ENCODE measurements around the gene GNA12. TPM values are rescaled to one million over a fixed set of nuclear protein-coding genes. Genes with fewer than 3 reads are reported as not detected.

The GNA12 gene, protein sequence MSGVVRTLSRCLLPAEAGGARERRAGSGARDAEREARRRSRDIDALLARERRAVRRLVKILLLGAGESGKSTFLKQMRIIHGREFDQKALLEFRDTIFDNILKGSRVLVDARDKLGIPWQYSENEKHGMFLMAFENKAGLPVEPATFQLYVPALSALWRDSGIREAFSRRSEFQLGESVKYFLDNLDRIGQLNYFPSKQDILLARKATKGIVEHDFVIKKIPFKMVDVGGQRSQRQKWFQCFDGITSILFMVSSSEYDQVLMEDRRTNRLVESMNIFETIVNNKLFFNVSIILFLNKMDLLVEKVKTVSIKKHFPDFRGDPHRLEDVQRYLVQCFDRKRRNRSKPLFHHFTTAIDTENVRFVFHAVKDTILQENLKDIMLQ
- total RNA-seq (2011; cell fraction: chromatin; rRNA removed; ENCODE audit: low replicate concordance): 34.3 and 48.1 TPM in 2 replicates
- total RNA-seq (2011; cell fraction: nucleolus; rRNA removed): 27.5 and 29.5 TPM in 2 replicates
- total RNA-seq (2011; cell fraction: nucleoplasm; rRNA removed): 23.2 and 24.7 TPM in 2 replicates
- total RNA-seq (2014; rRNA removed): 3.6 and 6.3 TPM in 2 replicates
- 6.6 and 8.4 TPM in 2 replicates for total RNA-seq (2014; rRNA removed; fragmentation: Illumina TruSeq; extraction: Trizol)
- total RNA-seq (2015; rRNA removed; fragmentation: Illumina TruSeq; extraction: Trizol): 9.2 and 9.6 TPM in 2 replicates
- 24.5 and 25.0 TPM in 2 replicates for total RNA-seq (2021)
- polyA plus RNA-seq (2011; rRNA removed): 32.7 and 34.2 TPM in 2 replicates
- 30.5 and 36.3 TPM in 2 replicates for polyA plus RNA-seq (2011; cell fraction: cytosol; rRNA removed)
- 18.5 and 19.3 TPM in 2 replicates for polyA plus RNA-seq (2011; cell fraction: nucleus; rRNA removed)
- polyA plus RNA-seq (2012): 18.1 and 31.2 TPM in 2 replicates
- polyA plus RNA-seq (2014; fragmentation: Illumina TruSeq; extraction: Trizol): 19.4 and 20.7 TPM in 2 replicates
- polyA plus RNA-seq (2014; fragmentation: Nextera tagmentation; extraction: Ambion mirVana): 1 to 10 TPM in 1 of 2 experiments, under 1 TPM in 1; 0.65 to 2.2 TPM
- polyA plus RNA-seq (2014; rRNA removed): 16.4 and 18.3 TPM in 2 replicates
- 30.0 and 50.8 TPM in 2 replicates for polyA minus RNA-seq (2011; rRNA and poly(A)+ RNA removed)
- polyA minus RNA-seq (2011; cell fraction: cytosol; rRNA and poly(A)+ RNA removed): 22.2 and 27.2 TPM in 2 replicates
- 6.3 and 10.7 TPM in 2 replicates for polyA minus RNA-seq (2011; cell fraction: nucleus; rRNA and poly(A)+ RNA removed)
- Bru-seq, nascent RNA: percentile 70 among the genes with signal in this experiment
- percentile 71 among the genes with signal in this experiment for BruChase-seq, experiment 1, labeled RNA remaining after a 2-hour chase
- BruChase-seq, experiment 2, labeled RNA remaining after a 6-hour chase: percentile 68 among the genes with signal in this experiment
- long read RNA-seq, experiment 1, full-length matches to known transcripts: 42 of 113 reads
- long read RNA-seq, experiment 1, partial matches to known transcripts: 7 of 113 reads
- long read RNA-seq, experiment 1, other reads (novel, unspliced or antisense): 64 of 113 reads
- long read RNA-seq, experiment 2, full-length matches to known transcripts: 20 of 33 reads
- long read RNA-seq, experiment 2, partial matches to known transcripts: 0 of 33 reads
- long read RNA-seq, experiment 2, other reads (novel, unspliced or antisense): 13 of 33 reads
- long read RNA-seq, experiment 3, partial matches to known transcripts: 0 of 3 reads
- long read RNA-seq, experiment 3, other reads (novel, unspliced or antisense): 3 of 3 reads

DNA sequence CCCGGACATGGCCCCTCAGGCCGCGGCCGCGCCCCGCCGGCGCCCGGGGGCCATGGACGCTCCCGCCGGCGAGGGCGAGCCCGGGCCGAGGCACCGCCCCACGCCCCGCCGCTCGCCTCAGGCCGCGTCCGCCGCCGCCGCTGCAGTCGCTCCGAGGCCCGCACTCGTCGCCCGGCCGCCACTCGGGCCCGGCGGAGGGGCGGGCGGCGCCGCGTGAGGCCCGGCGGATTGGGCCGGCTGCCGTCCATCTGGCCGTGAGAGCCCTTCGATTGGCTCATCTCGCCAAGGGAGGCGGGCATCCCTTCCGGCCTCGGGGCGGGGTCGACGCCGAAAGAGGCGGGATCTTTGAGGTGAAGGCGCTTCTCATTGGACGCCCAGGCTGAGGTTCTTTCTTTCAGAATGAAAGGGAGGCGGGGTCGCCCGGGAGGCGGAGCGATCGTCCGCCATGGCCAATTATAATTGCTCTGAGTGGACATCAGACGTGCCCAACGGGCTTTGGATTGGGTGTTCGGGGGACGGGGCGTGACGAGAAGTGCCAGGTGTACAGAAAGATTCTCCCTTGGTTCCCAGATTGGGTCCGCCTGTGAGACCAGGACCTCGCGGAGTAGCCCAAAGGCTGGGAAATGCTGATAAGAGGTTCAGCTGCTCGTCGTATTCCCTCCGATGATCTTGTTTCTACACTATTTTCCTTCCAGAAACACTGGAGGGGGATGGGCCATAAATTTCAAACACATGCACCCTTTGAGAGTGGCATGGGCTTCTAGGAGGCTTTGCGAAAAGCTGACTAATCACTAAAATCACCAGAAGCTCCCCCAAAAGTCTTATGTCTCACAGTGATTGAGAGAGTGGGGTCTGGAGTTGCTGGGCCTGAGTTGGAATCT is at the start of gene GNA12:
GNA12 (minus strand) TSS at position 156 of the 881 bp plus-strand sequence; CDS start at position 9, 147 bp downstream.
- Histone ChIP-seq H4K20me1 (replicated peaks; ENCODE audit: control insufficient read depth, insufficient read depth, low read length) (no peaks in the 10 kb centered on the region), H3K4me2 (ENCODE audit: insufficient read depth, low read length) (peak within 1 kb of the TSS; percentile 84), H3K79me2 (ENCODE audit: control insufficient read depth, insufficient read depth, low read length) (peaks cover 11% of the 10 kb centered on the region), H3K9ac (ENCODE audit: insufficient read depth in 1 of 2, low read depth in 2 of 2, low read length in 2 of 2) (peak within 1 kb of the TSS; percentile 51 to 96), H3K4me3 (peak within 1 kb of the TSS; percentile 50), H3K9me3 (replicated peaks; ENCODE audit: control insufficient read depth, insufficient read depth, low read depth, low read length) (no peaks in the 10 kb centered on the region), H3K9me1 (ENCODE audit: control insufficient read depth, insufficient read depth, low read length) (no peaks in the 10 kb centered on the region), H3K27ac (ENCODE audit: extremely low read depth, low read depth, low read length) (peak within 1 kb of the TSS; percentile 14; the same call in 2 of the 3 replicates), H3K27me3 (ENCODE audit: control insufficient read depth in 2 of 2, insufficient read depth in 2 of 2, low read length in 2 of 2) (no peaks in the 10 kb centered on the region), H2AFZ (ENCODE audit: low read depth, low read length) (peak within 1 kb of the TSS; percentile 89), H3K36me3 (ENCODE audit: control insufficient read depth, insufficient read depth, low read length) (0 out of 3 replicates have a peak, but pooled peaks cover 7% of the 10 kb centered on the region), H3K4me1 (replicated peaks in 1 of 2; ENCODE audit: control insufficient read depth in 2 of 2, insufficient read depth in 2 of 2, low read length in 2 of 2) (peaks cover 9 to 13% of the 10 kb centered on the region in 2 experiments; a peak in 4 of 5 replicates)
- no TSS peak for BruUV-seq (replicated peaks)
- peak; percentile 98 to 99 (median 98) for DNase-seq (ENCODE audit: extremely low read depth in 1 of 4, low spot score in 3 of 4)
- CTCF ChIA-PET (ENCODE audit: low intra/inter-chr PET ratio): no interaction called here
- intact Hi-C loops (cut with micrococcal nuclease): loop anchor here (10.0 kb wide), 1 partner anchor 90 kb away; no protein-coding TSS in a partner anchor
- in situ Hi-C loops (cut with MboI): no loop called here
- ATAC-seq: peak; percentile 99
- POLR2A ChIA-PET: no interaction called here
- FAIRE-seq: peak; percentile 97
- WGBS (ENCODE audit: insufficient coverage, low coverage, missing lambda C conversion rate): 1% methylated on average over 41 of the region's 79 CpGs
- TF ChIP-seq FIP1L1 (IDR thresholded peaks at IDR 0.05; ENCODE audit: low read depth, low read length, poor library complexity, severe bottlenecking): no peak
- TF ChIP-seq, protein P1, sequence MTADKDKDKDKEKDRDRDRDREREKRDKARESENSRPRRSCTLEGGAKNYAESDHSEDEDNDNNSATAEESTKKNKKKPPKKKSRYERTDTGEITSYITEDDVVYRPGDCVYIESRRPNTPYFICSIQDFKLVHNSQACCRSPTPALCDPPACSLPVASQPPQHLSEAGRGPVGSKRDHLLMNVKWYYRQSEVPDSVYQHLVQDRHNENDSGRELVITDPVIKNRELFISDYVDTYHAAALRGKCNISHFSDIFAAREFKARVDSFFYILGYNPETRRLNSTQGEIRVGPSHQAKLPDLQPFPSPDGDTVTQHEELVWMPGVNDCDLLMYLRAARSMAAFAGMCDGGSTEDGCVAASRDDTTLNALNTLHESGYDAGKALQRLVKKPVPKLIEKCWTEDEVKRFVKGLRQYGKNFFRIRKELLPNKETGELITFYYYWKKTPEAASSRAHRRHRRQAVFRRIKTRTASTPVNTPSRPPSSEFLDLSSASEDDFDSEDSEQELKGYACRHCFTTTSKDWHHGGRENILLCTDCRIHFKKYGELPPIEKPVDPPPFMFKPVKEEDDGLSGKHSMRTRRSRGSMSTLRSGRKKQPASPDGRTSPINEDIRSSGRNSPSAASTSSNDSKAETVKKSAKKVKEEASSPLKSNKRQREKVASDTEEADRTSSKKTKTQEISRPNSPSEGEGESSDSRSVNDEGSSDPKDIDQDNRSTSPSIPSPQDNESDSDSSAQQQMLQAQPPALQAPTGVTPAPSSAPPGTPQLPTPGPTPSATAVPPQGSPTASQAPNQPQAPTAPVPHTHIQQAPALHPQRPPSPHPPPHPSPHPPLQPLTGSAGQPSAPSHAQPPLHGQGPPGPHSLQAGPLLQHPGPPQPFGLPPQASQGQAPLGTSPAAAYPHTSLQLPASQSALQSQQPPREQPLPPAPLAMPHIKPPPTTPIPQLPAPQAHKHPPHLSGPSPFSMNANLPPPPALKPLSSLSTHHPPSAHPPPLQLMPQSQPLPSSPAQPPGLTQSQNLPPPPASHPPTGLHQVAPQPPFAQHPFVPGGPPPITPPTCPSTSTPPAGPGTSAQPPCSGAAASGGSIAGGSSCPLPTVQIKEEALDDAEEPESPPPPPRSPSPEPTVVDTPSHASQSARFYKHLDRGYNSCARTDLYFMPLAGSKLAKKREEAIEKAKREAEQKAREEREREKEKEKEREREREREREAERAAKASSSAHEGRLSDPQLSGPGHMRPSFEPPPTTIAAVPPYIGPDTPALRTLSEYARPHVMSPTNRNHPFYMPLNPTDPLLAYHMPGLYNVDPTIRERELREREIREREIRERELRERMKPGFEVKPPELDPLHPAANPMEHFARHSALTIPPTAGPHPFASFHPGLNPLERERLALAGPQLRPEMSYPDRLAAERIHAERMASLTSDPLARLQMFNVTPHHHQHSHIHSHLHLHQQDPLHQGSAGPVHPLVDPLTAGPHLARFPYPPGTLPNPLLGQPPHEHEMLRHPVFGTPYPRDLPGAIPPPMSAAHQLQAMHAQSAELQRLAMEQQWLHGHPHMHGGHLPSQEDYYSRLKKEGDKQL (CRISPR knock-in tag; IDR thresholded peaks at IDR 0.05; ENCODE audit: borderline replicate concordance): no peak
- TF ChIP-seq, protein P2, sequence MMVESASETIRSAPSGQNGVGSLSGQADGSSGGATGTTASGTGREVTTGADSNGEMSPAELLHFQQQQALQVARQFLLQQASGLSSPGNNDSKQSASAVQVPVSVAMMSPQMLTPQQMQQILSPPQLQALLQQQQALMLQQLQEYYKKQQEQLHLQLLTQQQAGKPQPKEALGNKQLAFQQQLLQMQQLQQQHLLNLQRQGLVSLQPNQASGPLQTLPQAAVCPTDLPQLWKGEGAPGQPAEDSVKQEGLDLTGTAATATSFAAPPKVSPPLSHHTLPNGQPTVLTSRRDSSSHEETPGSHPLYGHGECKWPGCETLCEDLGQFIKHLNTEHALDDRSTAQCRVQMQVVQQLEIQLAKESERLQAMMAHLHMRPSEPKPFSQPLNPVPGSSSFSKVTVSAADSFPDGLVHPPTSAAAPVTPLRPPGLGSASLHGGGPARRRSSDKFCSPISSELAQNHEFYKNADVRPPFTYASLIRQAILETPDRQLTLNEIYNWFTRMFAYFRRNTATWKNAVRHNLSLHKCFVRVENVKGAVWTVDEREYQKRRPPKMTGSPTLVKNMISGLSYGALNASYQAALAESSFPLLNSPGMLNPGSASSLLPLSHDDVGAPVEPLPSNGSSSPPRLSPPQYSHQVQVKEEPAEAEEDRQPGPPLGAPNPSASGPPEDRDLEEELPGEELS (CRISPR knock-in tag; IDR thresholded peaks at IDR 0.05; ENCODE audit: borderline replicate concordance): no peak

Data from K562 (cell line).